GM18951 (cell line): ENCODE results near the gene PACRG.

Experiments used
- POLR2A ChIP-seq: IDR thresholded peaks from 4 replicates; pipeline ENCODE4 v1.6.1; 2011; ENCODE audit warnings: mild to moderate bottlenecking; ENCODE audit not compliant: insufficient read length, insufficient read depth; ENCODE audit errors: extremely low read depth
- in situ Hi-C: fragments of 300-500 bp; cut with MboI; formaldehyde crosslinking; loops from one replicate; pipeline ENCODE4 v1.12.0; 2022; ENCODE audit warnings: low sequenced_read_pairs, mixed read lengths, inconsistent platforms; ENCODE audit not compliant: unreplicated experiment

The PACRG gene

DNA sequence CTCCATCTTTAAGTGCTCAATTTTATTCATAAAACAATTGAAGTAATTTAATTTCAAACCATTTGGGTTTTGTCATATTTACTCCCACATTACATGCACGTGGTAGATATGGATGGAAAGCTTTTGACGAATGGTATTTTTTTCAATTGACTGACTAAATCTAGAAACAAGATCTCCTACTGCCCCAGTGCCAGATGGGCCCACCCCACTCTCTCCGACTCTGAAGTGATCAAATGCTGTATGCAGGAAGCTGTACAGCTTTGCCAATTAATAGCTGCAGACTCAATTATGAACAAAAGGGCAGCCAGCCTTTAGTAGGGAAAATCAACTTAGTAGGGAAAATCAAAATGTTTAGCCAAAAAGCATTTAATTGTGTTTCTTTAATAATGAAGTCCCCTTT is 46.2 kb downstream of the PACRG start:
- in situ Hi-C loops, result no loop called here
- no peak for TF ChIP-seq POLR2A

DNA sequence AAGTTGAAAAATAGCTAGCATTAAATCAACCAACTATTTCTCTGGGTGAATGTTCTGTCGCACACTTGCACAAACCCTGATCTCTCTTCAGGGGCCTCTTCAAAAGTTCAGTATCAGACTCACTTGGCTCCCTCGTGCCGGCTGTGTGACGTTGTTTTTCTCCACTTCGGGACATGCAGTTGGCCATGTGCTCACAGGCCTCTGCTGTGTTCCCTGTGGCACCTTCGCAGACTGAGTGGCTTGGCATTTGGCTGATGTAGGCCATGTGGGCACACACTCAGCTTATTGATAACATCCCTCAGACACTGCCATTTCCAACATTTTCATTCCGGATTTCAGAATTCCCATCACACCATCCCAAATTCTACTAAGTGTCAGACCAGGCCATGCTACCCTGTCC is 49.3 kb downstream of the PACRG start:
- TF ChIP-seq POLR2A, result no peak
- in situ Hi-C loops, result no loop called here

DNA sequence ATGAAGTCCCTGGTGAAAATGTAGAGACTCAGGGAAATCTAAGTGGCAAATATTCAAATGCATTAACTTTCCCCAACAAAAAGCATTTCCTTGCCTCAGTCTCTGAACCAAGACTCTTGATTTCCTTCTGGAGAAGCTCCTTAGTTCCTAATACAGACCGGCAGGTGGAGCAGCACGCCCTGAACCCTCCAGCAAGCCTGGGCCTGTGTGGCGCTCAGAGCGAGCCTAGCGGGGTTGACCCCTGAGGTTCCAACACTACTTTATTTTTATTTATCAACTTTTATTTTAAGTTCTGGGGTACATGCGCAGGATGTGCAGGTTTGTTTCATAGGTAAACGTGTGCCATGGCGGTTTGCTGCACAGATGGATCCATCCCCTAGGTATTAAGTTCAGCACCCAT is 50.8 kb downstream of the PACRG start:
- TF ChIP-seq POLR2A, result no peak
- in situ Hi-C loops, result no loop called here

DNA sequence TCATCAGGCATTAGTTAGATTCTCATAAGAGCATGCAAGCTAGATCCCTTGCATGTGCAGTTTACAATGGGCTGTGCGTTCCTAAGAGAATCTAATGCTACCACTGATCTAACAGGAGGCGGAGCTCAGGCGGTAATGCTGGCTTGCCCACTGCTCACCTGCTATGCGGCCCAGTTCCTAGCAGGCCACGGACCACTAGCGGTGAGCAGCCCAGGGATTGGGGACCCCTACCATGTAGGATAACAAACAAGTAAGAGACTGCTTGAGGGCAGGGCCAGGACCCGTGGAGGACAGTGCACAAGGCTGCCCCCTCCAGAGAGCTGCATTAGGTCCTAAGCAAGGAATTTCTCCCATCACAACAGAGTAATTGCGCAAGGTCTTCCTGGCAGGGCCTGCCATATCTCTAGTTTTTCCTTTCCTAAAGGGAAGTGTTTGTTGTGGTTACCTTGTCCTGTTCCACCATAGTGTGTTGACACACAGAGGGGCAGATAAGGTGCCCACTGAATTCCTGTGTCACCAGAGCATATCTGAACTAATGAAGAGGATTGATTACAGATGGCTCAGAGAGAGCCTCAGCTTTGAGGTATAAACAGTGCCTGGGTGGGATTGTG is 58.0 kb downstream of the PACRG start:
- in situ Hi-C loops, result no loop called here
- no peak for TF ChIP-seq POLR2A

DNA sequence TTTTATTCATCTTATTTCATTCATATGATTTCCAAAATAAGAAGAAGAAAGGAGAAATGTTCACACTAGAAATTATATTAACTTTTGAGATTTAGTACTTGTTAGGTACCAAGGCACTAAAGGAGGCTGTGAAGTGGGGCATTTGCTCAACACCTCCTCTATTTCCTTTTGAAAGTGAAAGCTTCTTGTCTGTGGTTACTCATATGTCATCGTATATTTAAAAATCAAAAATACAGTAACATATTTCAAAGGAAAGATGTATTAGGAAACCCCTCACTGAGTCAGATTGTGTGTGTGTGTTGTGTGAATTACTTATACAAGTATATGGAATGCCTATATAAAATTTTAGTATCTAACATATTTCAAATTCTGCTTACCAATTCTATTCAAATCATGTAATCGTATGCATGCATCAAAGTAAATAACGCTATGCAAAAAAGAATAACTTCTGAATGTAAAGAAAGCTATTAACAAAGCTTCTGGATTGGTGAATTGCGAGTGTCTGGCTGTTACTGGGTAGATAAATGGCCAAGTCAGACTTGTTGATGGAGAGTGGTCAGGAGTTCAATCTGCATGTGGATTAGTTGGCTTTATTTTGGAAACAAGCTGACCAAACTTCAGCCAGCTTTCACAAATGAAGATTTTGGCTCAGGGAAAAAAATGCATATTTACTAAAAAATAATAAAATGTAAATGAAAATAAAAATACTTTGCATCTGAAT is 70.9 kb downstream of the PACRG start:
- TF ChIP-seq POLR2A, result no peak
- in situ Hi-C loops, result no loop called here

DNA sequence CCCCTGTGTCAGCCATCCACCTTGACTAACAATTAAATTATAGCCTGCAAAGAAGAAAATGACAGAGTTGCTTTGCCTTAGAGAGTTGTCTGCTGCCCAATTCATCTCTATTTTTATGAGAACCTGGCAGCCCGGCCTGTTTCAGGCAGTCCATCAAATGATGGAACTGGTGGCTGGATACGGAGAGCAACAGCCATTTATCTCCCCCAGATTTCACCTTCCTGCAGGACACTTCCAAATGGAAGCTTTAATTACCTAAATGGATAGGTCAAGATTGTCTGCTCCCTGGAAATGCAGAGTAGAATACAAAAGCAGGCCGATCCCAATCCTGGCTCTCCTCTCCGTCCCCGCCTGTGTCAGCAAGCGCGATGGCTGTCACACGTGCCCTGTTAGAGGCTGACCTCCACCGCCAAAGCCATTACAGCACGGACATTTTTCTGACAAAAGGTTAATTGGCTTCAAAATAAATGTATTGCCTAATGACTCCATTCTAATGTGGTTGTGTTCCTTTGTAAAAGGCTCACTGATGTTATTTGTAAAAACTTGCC is 86.7 kb downstream of the PACRG start:
- TF ChIP-seq POLR2A, result no peak
- in situ Hi-C loops, result no loop called here

DNA sequence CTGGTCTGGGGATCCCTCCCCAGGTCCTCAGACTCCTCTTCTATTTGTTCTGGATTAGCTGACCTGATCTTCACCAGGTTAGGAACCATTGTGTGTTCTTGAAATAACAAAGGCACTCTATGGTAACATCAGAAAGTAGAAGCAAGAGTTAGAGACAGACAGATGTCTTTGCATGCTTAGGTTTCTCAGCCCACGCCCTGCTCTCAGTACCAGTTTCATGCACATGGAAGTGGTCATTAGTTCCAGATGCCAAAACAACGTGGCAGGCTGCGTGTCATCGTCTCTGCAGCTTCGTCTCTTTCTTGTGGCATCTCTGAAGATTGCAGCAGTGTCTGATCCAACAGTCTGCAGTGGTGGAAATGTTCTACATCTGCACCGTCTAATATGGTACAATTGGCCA is 89.4 kb downstream of the PACRG start:
- in situ Hi-C loops, result no loop called here
- TF ChIP-seq POLR2A, result no peak

DNA sequence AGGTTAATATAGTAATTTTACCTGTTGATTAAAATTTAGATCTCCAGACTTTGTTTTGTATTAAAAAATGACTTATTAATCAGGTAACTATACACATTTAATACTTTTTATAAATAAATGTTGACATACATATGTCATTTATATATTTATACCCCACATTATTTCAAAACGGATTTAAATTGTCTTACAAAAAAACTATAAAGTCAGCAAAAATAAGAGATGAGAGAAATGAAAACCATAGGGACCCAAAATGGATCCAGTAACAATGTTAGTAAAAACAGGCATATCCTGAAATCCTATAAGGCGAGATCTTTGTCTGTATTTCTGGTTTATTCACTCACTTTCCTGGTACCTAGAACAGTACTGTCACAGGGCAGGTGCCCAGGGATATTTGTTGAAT is 91.5 kb downstream of the PACRG start:
- in situ Hi-C loops, result no loop called here
- TF ChIP-seq POLR2A, result no peak

DNA sequence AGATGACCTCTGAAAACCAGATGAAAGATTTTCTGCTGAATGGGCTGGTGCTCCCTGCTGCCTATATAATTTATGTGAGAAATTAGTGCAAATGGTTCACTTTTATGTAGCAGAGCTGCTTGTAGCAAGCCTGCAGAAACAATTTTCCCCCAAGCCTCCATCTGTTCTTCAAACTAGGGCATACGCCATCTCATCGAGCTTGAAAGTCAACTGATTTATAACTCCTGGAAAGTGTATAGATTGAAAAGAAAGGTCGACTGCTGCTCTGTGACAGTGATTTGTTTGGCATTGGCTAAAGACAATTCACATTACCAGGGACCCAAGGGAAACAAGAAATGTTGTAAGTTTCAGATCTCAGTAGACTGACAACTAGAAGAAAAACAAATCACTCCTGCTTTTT is 93.3 kb downstream of the PACRG start:
- in situ Hi-C loops, result no loop called here
- TF ChIP-seq POLR2A, result no peak

DNA sequence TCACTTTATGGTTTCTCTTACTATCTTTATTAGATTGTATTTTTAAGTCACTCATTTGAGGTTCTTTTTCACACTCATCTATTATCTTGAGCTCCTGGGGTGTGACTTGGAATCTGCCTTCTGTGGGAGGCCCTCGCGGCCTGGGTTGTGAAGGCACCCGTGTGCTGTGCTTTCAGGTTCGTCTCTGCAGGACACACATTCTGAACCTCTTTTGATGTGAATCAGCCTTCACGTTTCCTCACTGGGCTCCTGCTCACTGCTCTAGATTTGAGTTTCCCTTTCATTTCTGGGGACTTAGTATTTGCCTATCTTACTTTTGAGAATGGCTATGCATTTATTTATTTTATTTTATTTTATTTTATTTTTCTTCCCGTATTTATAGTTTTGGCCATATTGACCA is 97.8 kb downstream of the PACRG start:
- no peak for TF ChIP-seq POLR2A
- in situ Hi-C loops, result no loop called here

DNA sequence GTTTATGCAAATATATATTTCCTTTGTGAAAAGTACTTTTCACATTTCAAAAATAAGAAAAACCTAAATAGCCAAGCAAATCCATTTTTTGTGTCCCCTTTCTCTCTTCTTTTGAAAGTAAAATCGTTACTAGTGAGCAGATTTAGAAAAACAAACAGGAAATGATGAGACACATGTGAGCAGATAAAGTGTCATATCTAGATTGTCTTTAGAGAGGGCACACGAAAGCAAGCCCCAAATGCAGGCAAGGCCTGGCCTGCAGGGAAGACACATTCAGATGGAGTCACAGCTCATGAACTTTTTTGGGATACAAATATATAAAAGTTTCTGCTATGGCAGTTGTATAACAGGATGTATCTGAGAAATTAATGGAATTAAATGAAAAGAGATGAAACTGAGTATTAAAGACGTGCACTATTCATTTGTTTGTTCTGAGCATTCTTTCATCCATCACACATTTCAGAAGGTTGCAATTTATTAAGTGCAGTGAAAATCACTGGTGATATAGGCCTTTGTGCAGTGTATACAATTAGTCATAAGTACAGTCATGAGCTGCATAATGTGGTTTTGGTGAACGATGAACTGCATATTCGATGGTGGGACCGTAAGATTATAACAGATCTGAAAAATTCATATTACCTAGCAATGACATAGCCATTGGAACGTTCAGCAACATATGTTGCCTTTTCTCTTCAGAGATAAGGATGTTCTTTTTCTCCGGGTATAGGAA is 101.4 kb downstream of the PACRG start:
- TF ChIP-seq POLR2A, result no peak
- in situ Hi-C loops, result no loop called here

DNA sequence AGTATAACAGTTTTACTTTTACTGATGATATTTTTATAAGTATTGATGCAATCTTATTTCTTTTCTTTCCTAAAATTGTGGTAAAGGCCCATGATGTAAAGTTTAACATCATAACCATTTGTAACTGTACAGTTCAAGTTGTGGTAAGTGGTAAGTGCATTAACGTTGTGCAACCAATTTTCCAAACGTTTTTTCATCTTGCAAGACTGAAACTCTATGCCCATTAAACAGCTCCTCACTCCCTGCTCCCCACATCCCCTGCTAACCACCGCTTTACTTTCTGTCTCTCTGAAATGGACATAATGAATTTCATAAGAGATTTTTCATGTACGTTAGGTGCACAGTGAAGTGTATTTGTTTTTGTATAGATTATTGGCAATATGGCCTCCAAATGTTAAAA is 106.0 kb downstream of the PACRG start:
- in situ Hi-C loops, result no loop called here

DNA sequence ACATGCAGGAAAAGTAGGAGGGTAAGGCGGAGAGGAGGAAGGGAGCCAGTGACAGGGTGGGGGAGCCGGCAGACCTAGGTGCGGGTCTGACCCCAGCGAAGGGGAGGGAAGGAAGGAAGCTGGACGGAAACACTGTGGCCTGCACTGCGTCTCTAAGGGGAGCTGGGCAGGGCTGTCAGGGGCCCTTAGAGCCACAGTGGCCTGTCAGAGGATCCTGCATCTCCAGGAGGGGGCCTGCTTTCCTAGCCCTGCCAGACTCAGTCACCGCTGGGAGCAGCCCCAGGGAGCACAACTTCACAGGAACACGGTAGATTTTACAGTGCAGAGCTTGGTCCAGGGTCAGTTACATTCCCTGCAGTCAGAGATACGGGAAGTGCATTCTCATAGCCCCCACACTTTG is 118.2 kb downstream of the PACRG start:
- in situ Hi-C loops, result no loop called here
- TF ChIP-seq POLR2A, result no peak

More for the DNA sequence above, 106.0 kb downstream of the PACRG start:
- TF ChIP-seq POLR2A, result no peak

DNA sequence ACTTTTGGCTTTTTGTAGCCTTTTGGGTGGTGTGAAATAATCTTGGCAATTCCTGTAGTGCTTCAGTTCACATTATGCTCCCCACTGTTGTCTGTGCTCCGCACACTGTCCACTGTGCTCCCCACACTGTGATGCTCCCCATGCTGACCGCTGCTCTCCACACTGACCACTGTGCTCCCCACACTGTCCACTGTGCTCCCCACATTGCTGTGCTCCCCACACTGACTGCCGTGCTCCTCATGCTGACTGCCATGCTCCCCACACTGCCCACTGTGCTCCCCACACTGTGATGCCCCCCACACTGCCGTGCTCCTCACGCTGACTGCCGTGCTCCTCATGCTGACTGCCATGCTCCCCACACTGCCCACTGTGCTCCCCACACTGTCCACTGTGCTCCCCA is 118.9 kb downstream of the PACRG start:
- TF ChIP-seq POLR2A, result no peak
- in situ Hi-C loops, result no loop called here

DNA sequence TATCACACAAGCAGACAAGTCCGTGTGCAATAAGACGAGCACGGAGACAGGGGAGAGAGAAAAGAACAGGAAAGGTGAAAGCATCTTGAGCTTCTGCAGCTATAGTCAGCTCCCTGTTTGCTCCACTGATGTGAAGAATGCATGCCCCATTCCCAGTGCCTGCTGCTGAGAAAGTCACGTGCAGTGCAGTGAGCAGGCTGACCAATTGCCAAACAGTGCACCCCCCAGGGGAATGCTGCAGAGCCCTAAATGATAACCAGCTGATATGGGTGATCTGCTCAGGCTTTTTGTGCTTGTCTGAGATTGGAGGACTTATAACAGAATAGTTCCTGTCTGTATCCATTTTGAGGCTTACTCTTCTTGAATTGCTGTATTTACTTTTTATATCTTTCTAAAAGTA is 121.5 kb downstream of the PACRG start:
- in situ Hi-C loops, result no loop called here
- TF ChIP-seq POLR2A, result no peak
